ENCODE results near the gene SLC16A9. TPM values are rescaled to one million over a fixed set of nuclear protein-coding genes. Genes with fewer than 3 reads are reported as not detected.
"Not testable (repeated sequence)": the region's sequence is repeated elsewhere in the genome, so short reads cannot be mapped to it uniquely, and the experiment has no call there.

The SLC16A9 gene
- total and polyA plus RNA-seq, 7 donors, result 0.36 to 8.4 (median 3.0) TPM; not detected in 1

- Histone ChIP-seq H3K4me3 (no peak overlapping the region), H3K27ac (no peak overlapping the region), H3K36me3 (no peaks in the 10 kb centered on the region), H3K4me1 (no peaks in the 10 kb centered on the region), H3K27me3 (no peaks in the 10 kb centered on the region), H3K9me3 (peaks cover 0 to 4% (median 0%) of the 10 kb centered on the region in 4 donors)
- WGBS, 2 donors, result 83 to 86% methylated on average over 7 of the region's 7 CpGs
- intact Hi-C loops (cut with DNase I), result no loop called here
- DNase-seq, result no peak
- TF ChIP-seq CTCF (IDR thresholded peaks at IDR 0.05), result no peak
- no peak for TF ChIP-seq POLR2A (IDR thresholded peaks at IDR 0.05)
- TF ChIP-seq POLR2AphosphoS5 (IDR thresholded peaks at IDR 0.05), result no peak
- TF ChIP-seq EP300 (IDR thresholded peaks at IDR 0.05), result no peak
Observed at GRCh38 chr10:59648711-59649201, 60.9 kb downstream of the SLC16A9 start.

GRCh38 chr10:59644841-59645240 lies 64.8 kb downstream of the SLC16A9 start:
- intact Hi-C loops (cut with DNase I), result no loop called here
- Histone ChIP-seq H3K9me3 (peaks cover 0 to 4% (median 0%) of the 10 kb centered on the region in 4 donors), H3K27ac (no peak overlapping the region), H3K4me1 (no peaks in the 10 kb centered on the region), H3K36me3 (no peaks in the 10 kb centered on the region), H3K4me3 (no peak overlapping the region), H3K27me3 (no peaks in the 10 kb centered on the region)
- DNase-seq, result no peak
- TF ChIP-seq POLR2A (IDR thresholded peaks at IDR 0.05), result no peak
- no peak for TF ChIP-seq CTCF (IDR thresholded peaks at IDR 0.05)

- H3K27ac ChIP-seq; H3K4me1 ChIP-seq; H3K9me3 ChIP-seq; H3K36me3 ChIP-seq; intact Hi-C loops (cut with DNase I); H3K4me3 ChIP-seq; H3K27me3 ChIP-seq; DNase-seq: not testable (repeated sequence)
Observed at GRCh38 chr10:59641688-59642087, 68.0 kb downstream of the SLC16A9 start.

GRCh38 chr10:59635502-59636290 lies 74.0 kb downstream of the SLC16A9 start:
- H3K27me3 ChIP-seq, result no peaks in the 10 kb centered on the region
- no peaks in the 10 kb centered on the region for H3K4me1 ChIP-seq
- intact Hi-C loops (cut with DNase I), result no loop called here
- no peak overlapping the region for H3K27ac ChIP-seq
- H3K36me3 ChIP-seq, result no peaks in the 10 kb centered on the region
- no peak for DNase-seq
- WGBS, 2 donors, result 85 to 89% methylated on average over 1 of the region's 1 CpG
- no peaks in the 10 kb centered on the region for H3K9me3 ChIP-seq
- no peak overlapping the region for H3K4me3 ChIP-seq
- TF ChIP-seq POLR2A (IDR thresholded peaks at IDR 0.05), result no peak
- no peak for TF ChIP-seq EP300 (IDR thresholded peaks at IDR 0.05)
- TF ChIP-seq CTCF (IDR thresholded peaks at IDR 0.05), result no peak
- no peak for TF ChIP-seq POLR2AphosphoS5 (IDR thresholded peaks at IDR 0.05)

GRCh38 chr10:59634102-59634501 lies 75.5 kb downstream of the SLC16A9 start:
- Histone ChIP-seq H3K4me3 (no peak overlapping the region), H3K9me3 (no peaks in the 10 kb centered on the region), H3K36me3 (no peaks in the 10 kb centered on the region), H3K27ac (no peak overlapping the region), H3K4me1 (no peaks in the 10 kb centered on the region), H3K27me3 (no peaks in the 10 kb centered on the region)
- intact Hi-C loops (cut with DNase I), result no loop called here
- no peak for TF ChIP-seq CTCF (IDR thresholded peaks at IDR 0.05)
- TF ChIP-seq POLR2AphosphoS5 (IDR thresholded peaks at IDR 0.05), result no peak
- TF ChIP-seq EP300 (IDR thresholded peaks at IDR 0.05), result no peak
- TF ChIP-seq POLR2A (IDR thresholded peaks at IDR 0.05), result no peak
- no peak for DNase-seq
- 92 to 94% methylated on average over 2 of the region's 2 CpGs for WGBS, 2 donors
